GM12873 (cell line): ENCODE data around the gene SPATS2.

Source experiments
- CTCF ChIP-seq: IDR thresholded peaks from 2 replicates; pipeline ENCODE4 v1.5.1; 2012; ENCODE audit warnings: low read depth, mild to moderate bottlenecking, moderate library complexity, low read length, control low read depth; ENCODE audit not compliant: insufficient read depth; ENCODE audit errors: missing control alignments

Gene SPATS2

GRCh38 chr12:49340095-49340870, 27.0 kb upstream of the SPATS2 start:
- TF ChIP-seq CTCF = no peak

GRCh38 chr12:49340971-49341776, 26.1 kb upstream of the SPATS2 start:
- no peak for TF ChIP-seq CTCF

DNA sequence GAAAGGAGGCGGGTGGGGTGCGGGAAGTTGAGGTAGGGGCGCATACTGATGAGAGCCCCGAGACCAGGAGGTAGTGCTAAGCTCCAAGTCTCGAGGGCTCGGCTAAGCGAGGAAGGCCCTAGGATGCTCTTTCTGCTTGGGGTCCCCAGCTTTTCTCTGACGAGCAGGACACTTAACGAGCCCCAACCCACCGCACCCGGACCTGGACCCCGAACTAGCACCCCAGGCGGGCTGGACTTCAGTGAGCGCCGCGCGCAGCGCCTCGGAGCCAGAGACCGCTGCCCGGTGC, 25.5 kb upstream of the SPATS2 start:
- TF ChIP-seq CTCF = no peak

DNA sequence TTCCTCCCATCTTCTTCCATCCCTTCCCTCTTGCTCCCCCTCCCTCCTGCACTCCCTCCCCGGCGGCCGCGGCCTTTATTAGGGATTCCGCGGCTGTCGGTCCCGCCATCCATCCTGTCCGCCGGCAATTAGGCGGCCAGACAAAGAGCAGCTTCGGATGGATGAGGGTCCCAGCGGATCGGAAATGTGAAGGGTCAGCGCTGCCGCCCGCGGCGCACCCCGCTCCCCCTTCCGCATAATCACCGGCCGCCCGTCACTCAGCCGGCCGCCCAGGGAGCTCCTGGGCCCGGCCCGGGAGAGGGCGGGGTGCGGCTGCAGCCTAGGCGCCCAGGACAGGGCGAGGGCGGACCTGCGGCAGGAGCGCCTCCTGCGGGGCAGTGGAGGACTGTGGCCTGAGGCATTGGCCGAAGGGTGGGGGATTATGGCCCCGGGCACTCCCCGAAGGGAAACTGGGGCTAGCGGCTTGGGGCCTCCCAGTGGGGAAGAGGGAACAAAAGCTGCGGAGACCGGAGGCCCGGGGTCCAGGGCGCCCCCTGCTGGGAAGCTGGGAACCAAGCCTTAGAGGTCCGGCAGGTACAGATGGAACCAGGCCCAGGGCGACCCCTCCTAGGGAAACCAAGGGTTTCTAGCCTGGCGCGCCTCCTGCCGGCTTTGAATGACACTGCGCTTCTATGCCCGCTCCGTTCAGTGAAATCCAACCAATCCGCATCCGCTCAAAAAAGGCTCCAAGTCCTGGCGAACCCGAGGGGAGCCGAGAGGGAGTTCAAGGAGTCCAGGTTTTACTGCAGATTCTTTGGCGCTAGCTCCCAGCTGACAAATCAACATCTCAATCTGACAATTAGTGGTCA, 25.0 kb upstream of the SPATS2 start:
- TF ChIP-seq CTCF = peak; percentile 88

GRCh38 chr12:49342914-49343731, 24.1 kb upstream of the SPATS2 start:
- TF ChIP-seq CTCF = no peak

- no peak for TF ChIP-seq CTCF
Measured at GRCh38 chr12:49344486-49345050, 22.7 kb upstream of the SPATS2 start.
